Fibroblast of lung (primary cell): Measurements from ENCODE around the gene PACSIN1. TPM values are rescaled to one million over a fixed set of nuclear protein-coding genes. Genes with fewer than 3 reads are reported as not detected.
A peak's percentile ranks its signal among the peaks of the same experiment; 100 is the strongest.

Source experiments
- DNase-seq, 2 donors: peaks; one replicate each; pipeline versions ENCODE4 v3.0.0 to v3.0.0-alpha.2; 2010; ENCODE audit warnings: low read depth in 2 of 2
- H2AFZ ChIP-seq: 2 replicates; pipeline ENCODE4 v1.5.1; 2012; ENCODE audit warnings: low read length, control low read depth, inconsistent platforms
- H3K27ac ChIP-seq: 2 replicates; pipeline ENCODE4 v1.5.1; 2011; ENCODE audit warnings: low read length, control low read depth; ENCODE audit not compliant: insufficient read depth
- H3K27me3 ChIP-seq: 2 replicates; pipeline ENCODE4 v1.5.1; 2011; ENCODE audit warnings: mild to moderate bottlenecking, low read length; ENCODE audit not compliant: control insufficient read depth, insufficient read depth
- H3K36me3 ChIP-seq: 2 replicates; pipeline ENCODE4 v1.5.1; 2011; ENCODE audit warnings: low read length; ENCODE audit not compliant: control insufficient read depth, insufficient read depth
- H3K4me1 ChIP-seq: 2 replicates; pipeline ENCODE4 v1.5.1; 2011; ENCODE audit warnings: low read length; ENCODE audit not compliant: control insufficient read depth, insufficient read depth; ENCODE audit errors: extremely low read depth
- H3K4me2 ChIP-seq: 2 replicates; pipeline ENCODE4 v1.5.1; 2011; ENCODE audit warnings: low read length, control low read depth; ENCODE audit not compliant: insufficient read depth; ENCODE audit errors: extremely low read depth
- H3K4me3 ChIP-seq, 4 experiments: fragments of 200-600 bp in 1 of 4; sonication (generic) in 1 of 4; replicated peaks in 1 of 4; 2 replicates each; pipeline ENCODE4 v1.5.1; 2011 to 2016; ENCODE audit warnings: low read length in 4 of 4, low read depth in 3 of 4, mild to moderate bottlenecking in 3 of 4, control low read depth in 2 of 4, inconsistent platforms in 1 of 4, mixed read lengths in 1 of 4; ENCODE audit not compliant: insufficient read depth in 1 of 4; ENCODE audit errors: control extremely low read depth in 1 of 4
- H3K79me2 ChIP-seq: 2 replicates; pipeline ENCODE4 v1.5.1; 2012; ENCODE audit warnings: mild to moderate bottlenecking, low read length, inconsistent platforms; ENCODE audit not compliant: control insufficient read depth, insufficient read depth
- H3K9ac ChIP-seq: 2 replicates; pipeline ENCODE4 v1.5.1; 2011; ENCODE audit warnings: mild to moderate bottlenecking, low read length, control low read depth; ENCODE audit not compliant: insufficient read depth
- H3K9me3 ChIP-seq: 2 replicates; pipeline ENCODE4 v1.5.1; 2012; ENCODE audit warnings: low read depth, low read length; ENCODE audit not compliant: control insufficient read depth, insufficient read depth
- H4K20me1 ChIP-seq: 2 replicates; pipeline ENCODE4 v1.5.1; 2011; ENCODE audit warnings: low read length; ENCODE audit not compliant: control insufficient read depth, insufficient read depth; ENCODE audit errors: extremely low read depth
- CTCF ChIP-seq, 2 donors: IDR thresholded peaks in 1 of 2; conservative IDR thresholded peaks in 1 of 2; 1 replicate in 1 of 2; 2 replicates in 1 of 2; pipeline ENCODE4 v1.5.1; 2011 to 2012; ENCODE audit warnings: low read length in 2 of 2, control low read depth in 1 of 2, inconsistent platforms in 1 of 2, low read depth in 1 of 2, mild to moderate bottlenecking in 1 of 2
- EZH2 ChIP-seq: IDR thresholded peaks from 2 replicates; pipeline ENCODE4 v1.5.1; 2012; ENCODE audit warnings: low read length, control low read depth, mild to moderate bottlenecking; ENCODE audit errors: missing control alignments
- polyA plus RNA-seq, 2 donors: library from polyadenylated mRNA; depleted of rRNA in 1 of 2; stranded (reverse) in 1 of 2; unstranded in 1 of 2; fragments of >200 nt; gene quantifications; 2 replicates each; pipeline ENCODE4 v1.2.1, GENCODE V29; 2011 to 2012; ENCODE audit warnings: missing spikeins in 1 of 2
- total RNA-seq: library from RNA; depleted of rRNA; stranded (reverse); fragments of >200 nt; gene quantifications from 2 replicates; pipeline ENCODE4 v1.2.1, GENCODE V29; 2014

PACSIN1 gene
- total and polyA plus RNA-seq, 2 donors (not counting 1 experiment from before 2014, with no cell fraction given): under 0.01 TPM; not detected in 1

- Histone ChIP-seq H3K27ac (no peak overlapping the region), H3K9ac (no peak overlapping the region), H3K79me2 (no peaks in the 10 kb centered on the region), H3K4me3 (no peak overlapping the region), H3K27me3 (no peaks in the 10 kb centered on the region), H3K9me3 (no peaks in the 10 kb centered on the region), H3K4me2 (no peak overlapping the region), H3K36me3 (no peaks in the 10 kb centered on the region), H4K20me1 (no peaks in the 10 kb centered on the region), H3K4me1 (no peaks in the 10 kb centered on the region), H2AFZ (no peak overlapping the region)
- DNase-seq: no peak
- TF ChIP-seq EZH2 (no peak), CTCF (conservative IDR thresholded peaks at IDR 0.05 in 1 of 2, IDR thresholded peaks at IDR 0.05 in 1 of 2; ENCODE audit: low read depth in 1 of 2, low read length in 2 of 2) (no peak)
Measured at GRCh38 chr6:34578445-34579262, 112.8 kb downstream of the PACSIN1 start.

GRCh38 chr6:34580707-34581560 lies 115.1 kb downstream of the PACSIN1 start:
- no peaks in the 10 kb centered on the region for H3K36me3 ChIP-seq
- TF ChIP-seq CTCF (conservative IDR thresholded peaks at IDR 0.05 in 1 of 2, IDR thresholded peaks at IDR 0.05 in 1 of 2; ENCODE audit: low read depth in 1 of 2, low read length in 2 of 2) (no peak), EZH2 (no peak)
- no peaks in the 10 kb centered on the region for H3K27me3 ChIP-seq
- H2AFZ ChIP-seq: no peak overlapping the region
- H3K9ac ChIP-seq: no peak overlapping the region
- no peaks in the 10 kb centered on the region for H3K79me2 ChIP-seq
- H3K27ac ChIP-seq: no peak overlapping the region
- H3K4me2 ChIP-seq: no peak overlapping the region
- H3K9me3 ChIP-seq: no peaks in the 10 kb centered on the region
- DNase-seq: peak; percentile 22 to 50
- H4K20me1 ChIP-seq: no peaks in the 10 kb centered on the region
- peaks cover 5% of the 10 kb centered on the region for H3K4me1 ChIP-seq
- no peak overlapping the region for H3K4me3 ChIP-seq

GRCh38 chr6:34581561-34581920 lies 115.7 kb downstream of the PACSIN1 start:
- Histone ChIP-seq H3K4me3 (no peak overlapping the region), H3K36me3 (no peaks in the 10 kb centered on the region), H3K9ac (no peak overlapping the region), H3K79me2 (no peaks in the 10 kb centered on the region), H3K27me3 (no peaks in the 10 kb centered on the region), H3K27ac (no peak overlapping the region), H3K4me1 (peaks cover 5% of the 10 kb centered on the region), H4K20me1 (no peaks in the 10 kb centered on the region), H3K9me3 (no peaks in the 10 kb centered on the region), H2AFZ (no peak overlapping the region), H3K4me2 (no peak overlapping the region)
- no peak for DNase-seq
- no peak for TF ChIP-seq CTCF (conservative IDR thresholded peaks at IDR 0.05 in 1 of 2, IDR thresholded peaks at IDR 0.05 in 1 of 2; ENCODE audit: low read depth in 1 of 2, low read length in 2 of 2)
- TF ChIP-seq EZH2: no peak
